WTC11 (cell line): Measurements from ENCODE around the gene EPGN. TPM values are rescaled to one million over a fixed set of nuclear protein-coding genes. Genes with fewer than 3 reads are reported as not detected.

Experiments
- ATAC-seq: fragments of 200-7000 bp; cut with Tn5 transposase; 2 replicates; pipeline ENCODE4 v1.10.0; 2021; ENCODE audit warnings: mild to moderate bottlenecking, moderate library complexity
- CTCF ChIA-PET: fragments of 300-600 bp; sonication (Branson Sonifier 250); formaldehyde crosslinking; loops from one replicate; lab custom pipeline; 2021; ENCODE audit warnings: antibody characterized with exemption; lab: Charles Lee
- POLR2A ChIA-PET: fragments of 350-600 bp; sonication (Branson Sonifier 250); formaldehyde crosslinking; loops from one replicate; lab custom pipeline; 2021; ENCODE audit warnings: antibody characterized with exemption; lab: Charles Lee
- DNase-seq: peaks from one replicate; pipeline ENCODE4 v3.0.0; 2021; ENCODE audit warnings: low spot score
- H3K27ac Mint-ChIP-seq: 2 replicates; pipeline ENCODE4 v1.8.0; 2021; ENCODE audit warnings: mixed read lengths
- H3K27me3 Mint-ChIP-seq: 2 replicates; pipeline ENCODE4 v1.8.0; 2021; ENCODE audit warnings: low read depth, mild to moderate bottlenecking, moderate library complexity, mixed read lengths
- H3K36me3 Mint-ChIP-seq: 2 replicates; pipeline ENCODE4 v1.8.0; 2021; ENCODE audit warnings: mixed read lengths
- H3K4me1 Mint-ChIP-seq: 2 replicates; pipeline ENCODE4 v1.8.0; 2022; ENCODE audit warnings: mixed read lengths
- H3K4me3 Mint-ChIP-seq: 2 replicates; pipeline ENCODE4 v1.8.0; 2021; ENCODE audit warnings: mild to moderate bottlenecking, moderate library complexity, mixed read lengths
- H3K9me3 Mint-ChIP-seq: 2 replicates; pipeline ENCODE4 v1.8.0; 2021; ENCODE audit warnings: mixed read lengths
- CBFB ChIP-seq: sonication (generic); formaldehyde crosslinking; IDR thresholded peaks from 2 replicates; pipeline ENCODE4 v1.8.1; 2022; ENCODE audit warnings: mild to moderate bottlenecking, low read depth, missing genetic modification reagents
- FOXJ3 ChIP-seq: sonication (generic); formaldehyde crosslinking; IDR thresholded peaks from 2 replicates; pipeline ENCODE4 v1.9.0; 2021; ENCODE audit warnings: missing genetic modification reagents, mild to moderate bottlenecking, borderline replicate concordance
- FOXP1 ChIP-seq: sonication (generic); formaldehyde crosslinking; IDR thresholded peaks from 2 replicates; pipeline ENCODE4 v1.8.0; 2022; ENCODE audit warnings: missing genetic modification reagents, mild to moderate bottlenecking, moderate library complexity, borderline replicate concordance
- GABPB1 ChIP-seq: sonication (generic); formaldehyde crosslinking; IDR thresholded peaks from 2 replicates; pipeline ENCODE4 v1.8.1; 2023; ENCODE audit warnings: mild to moderate bottlenecking, missing genetic modification reagents
- KAT7 ChIP-seq: sonication (generic); formaldehyde crosslinking; IDR thresholded peaks from 2 replicates; pipeline ENCODE4 v1.8.1; 2023; ENCODE audit warnings: missing genetic modification reagents, mild to moderate bottlenecking, borderline replicate concordance
- MYBL2 ChIP-seq: sonication (generic); formaldehyde crosslinking; IDR thresholded peaks from 2 replicates; pipeline ENCODE4 v1.8.1; 2023; ENCODE audit warnings: mild to moderate bottlenecking, moderate library complexity, missing genetic modification reagents
- NFATC4 ChIP-seq: fragments of 250-450 bp; sonication (Bioruptor Pico); IDR thresholded peaks from 2 replicates; pipeline ENCODE4 v1.9.0; 2021; ENCODE audit warnings: mild to moderate bottlenecking
- SMAD4 ChIP-seq: sonication (generic); formaldehyde crosslinking; IDR thresholded peaks from 2 replicates; pipeline ENCODE4 v1.8.0; 2022; ENCODE audit warnings: mild to moderate bottlenecking, missing genetic modification reagents
- ZNF138 ChIP-seq: sonication (generic); formaldehyde crosslinking; conservative IDR thresholded peaks from 2 replicates; pipeline ENCODE4 v1.8.1; 2022; ENCODE audit warnings: mild to moderate bottlenecking, moderate library complexity, missing genetic modification reagents
- ZNF232 ChIP-seq: sonication (generic); formaldehyde crosslinking; IDR thresholded peaks from 2 replicates; pipeline ENCODE4 v1.8.0; 2022; ENCODE audit warnings: mild to moderate bottlenecking, missing genetic modification reagents
- total RNA-seq: library from RNA; stranded (reverse); gene quantifications from 3 replicates; pipeline ENCODE4 v1.2.3, GENCODE V29; 2021
- TF ChIP-seq, protein P1 (sequence below): sonication (generic); formaldehyde crosslinking; IDR thresholded peaks from 2 replicates; pipeline ENCODE4 v1.8.0; 2023; ENCODE audit warnings: missing genetic modification reagents
- TF ChIP-seq, protein P2 (sequence below): fragments of 200-600 bp; IDR thresholded peaks from 2 replicates; pipeline ENCODE4 v1.8.0; 2022; ENCODE audit warnings: antibody characterized with exemption
- TF ChIP-seq, protein P3 (sequence below): sonication (generic); formaldehyde crosslinking; IDR thresholded peaks from 2 replicates; pipeline ENCODE4 v1.8.1; 2023; ENCODE audit warnings: mild to moderate bottlenecking, missing genetic modification reagents, moderate library complexity
- TF ChIP-seq, protein P4 (sequence below): sonication (generic); formaldehyde crosslinking; conservative IDR thresholded peaks from 2 replicates; pipeline ENCODE4 v1.8.1; 2023; ENCODE audit warnings: mild to moderate bottlenecking, low read depth, missing genetic modification reagents, moderate library complexity
- TF ChIP-seq, protein P5 (sequence below): sonication (generic); formaldehyde crosslinking; IDR thresholded peaks from 2 replicates; pipeline ENCODE4 v1.8.0; 2022; ENCODE audit warnings: missing genetic modification reagents
- TF ChIP-seq, protein P6 (sequence below): sonication (generic); formaldehyde crosslinking; IDR thresholded peaks from 2 replicates; pipeline ENCODE4 v1.8.1; 2022; ENCODE audit warnings: mild to moderate bottlenecking, missing genetic modification reagents, moderate library complexity, borderline replicate concordance
- TF ChIP-seq, protein P7 (sequence below): sonication (generic); formaldehyde crosslinking; IDR thresholded peaks from 2 replicates; pipeline ENCODE4 v1.8.0; 2022; ENCODE audit warnings: mild to moderate bottlenecking, missing genetic modification reagents
- TF ChIP-seq, protein P8 (sequence below): sonication (generic); formaldehyde crosslinking; IDR thresholded peaks from 2 replicates; pipeline ENCODE4 v1.8.0; 2022; ENCODE audit warnings: mild to moderate bottlenecking, missing genetic modification reagents

Gene EPGN
- total RNA-seq, 1 experiment from 2014 or later: not detected

DNA sequence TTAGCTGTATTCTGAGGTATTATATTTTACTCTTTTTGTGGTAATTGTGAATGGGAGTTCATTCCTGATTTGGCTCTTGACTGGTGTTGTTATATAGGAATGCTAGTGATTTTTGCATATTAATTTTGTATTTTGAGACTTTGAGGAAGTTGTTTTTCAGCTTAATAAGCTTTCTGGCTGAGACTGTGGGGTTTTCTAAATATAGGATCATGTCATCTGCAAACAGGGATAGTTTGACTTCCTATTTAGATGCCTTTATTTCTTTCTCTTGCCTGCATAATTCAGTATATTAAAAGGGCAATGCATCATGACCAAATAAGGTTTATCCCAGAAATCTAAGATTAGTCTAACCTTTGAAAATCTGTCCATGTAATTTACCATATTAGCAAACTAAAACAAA is 44.7 kb upstream of the EPGN start (continued):
- no peak for TF ChIP-seq NFATC4 (CRISPR knock-in tag)
- TF ChIP-seq ZNF232: no peak

DNA sequence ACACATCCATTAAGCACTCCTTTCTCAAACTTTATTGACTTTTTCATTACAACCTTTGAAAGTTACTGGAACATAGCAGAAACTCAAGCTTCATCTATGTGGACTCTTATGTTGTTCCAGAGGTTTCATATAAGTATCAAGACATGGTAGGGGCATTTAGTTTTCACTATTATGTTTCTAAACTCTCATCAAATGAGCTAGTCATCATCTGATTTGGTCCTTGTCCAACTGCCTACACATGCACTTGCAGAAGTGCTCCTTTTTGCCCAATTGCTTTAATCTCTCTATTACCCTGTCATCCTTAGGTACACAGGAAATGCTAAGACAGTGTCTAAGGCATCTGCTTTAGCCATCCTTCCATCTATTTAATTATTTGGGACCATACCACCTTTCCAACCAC is 42.2 kb upstream of the EPGN start:
- CTCF ChIA-PET: no interaction called here
- POLR2A ChIA-PET: no interaction called here
- H3K4me3 Mint-ChIP-seq: no peak overlapping the region
- no peaks in the 10 kb centered on the region for H3K4me1 Mint-ChIP-seq
- H3K9me3 Mint-ChIP-seq: no peaks in the 10 kb centered on the region
- no peak overlapping the region for H3K27ac Mint-ChIP-seq
- DNase-seq (no peak), ATAC-seq (no peak)
- H3K36me3 Mint-ChIP-seq: no peaks in the 10 kb centered on the region
- H3K27me3 Mint-ChIP-seq: peaks cover 3% of the 10 kb centered on the region; the same call in 1 of the 2 replicates
- TF ChIP-seq, protein P1, sequence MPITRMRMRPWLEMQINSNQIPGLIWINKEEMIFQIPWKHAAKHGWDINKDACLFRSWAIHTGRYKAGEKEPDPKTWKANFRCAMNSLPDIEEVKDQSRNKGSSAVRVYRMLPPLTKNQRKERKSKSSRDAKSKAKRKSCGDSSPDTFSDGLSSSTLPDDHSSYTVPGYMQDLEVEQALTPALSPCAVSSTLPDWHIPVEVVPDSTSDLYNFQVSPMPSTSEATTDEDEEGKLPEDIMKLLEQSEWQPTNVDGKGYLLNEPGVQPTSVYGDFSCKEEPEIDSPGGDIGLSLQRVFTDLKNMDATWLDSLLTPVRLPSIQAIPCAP: no peak
- no peak for TF ChIP-seq KAT7
- TF ChIP-seq, protein P2, sequence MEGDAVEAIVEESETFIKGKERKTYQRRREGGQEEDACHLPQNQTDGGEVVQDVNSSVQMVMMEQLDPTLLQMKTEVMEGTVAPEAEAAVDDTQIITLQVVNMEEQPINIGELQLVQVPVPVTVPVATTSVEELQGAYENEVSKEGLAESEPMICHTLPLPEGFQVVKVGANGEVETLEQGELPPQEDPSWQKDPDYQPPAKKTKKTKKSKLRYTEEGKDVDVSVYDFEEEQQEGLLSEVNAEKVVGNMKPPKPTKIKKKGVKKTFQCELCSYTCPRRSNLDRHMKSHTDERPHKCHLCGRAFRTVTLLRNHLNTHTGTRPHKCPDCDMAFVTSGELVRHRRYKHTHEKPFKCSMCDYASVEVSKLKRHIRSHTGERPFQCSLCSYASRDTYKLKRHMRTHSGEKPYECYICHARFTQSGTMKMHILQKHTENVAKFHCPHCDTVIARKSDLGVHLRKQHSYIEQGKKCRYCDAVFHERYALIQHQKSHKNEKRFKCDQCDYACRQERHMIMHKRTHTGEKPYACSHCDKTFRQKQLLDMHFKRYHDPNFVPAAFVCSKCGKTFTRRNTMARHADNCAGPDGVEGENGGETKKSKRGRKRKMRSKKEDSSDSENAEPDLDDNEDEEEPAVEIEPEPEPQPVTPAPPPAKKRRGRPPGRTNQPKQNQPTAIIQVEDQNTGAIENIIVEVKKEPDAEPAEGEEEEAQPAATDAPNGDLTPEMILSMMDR: no peak
- TF ChIP-seq FOXP1: no peak
- TF ChIP-seq, protein P3, sequence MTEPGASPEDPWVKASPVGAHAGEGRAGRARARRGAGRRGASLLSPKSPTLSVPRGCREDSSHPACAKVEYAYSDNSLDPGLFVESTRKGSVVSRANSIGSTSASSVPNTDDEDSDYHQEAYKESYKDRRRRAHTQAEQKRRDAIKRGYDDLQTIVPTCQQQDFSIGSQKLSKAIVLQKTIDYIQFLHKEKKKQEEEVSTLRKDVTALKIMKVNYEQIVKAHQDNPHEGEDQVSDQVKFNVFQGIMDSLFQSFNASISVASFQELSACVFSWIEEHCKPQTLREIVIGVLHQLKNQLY (CRISPR knock-in tag): no peak
- TF ChIP-seq, protein P4, sequence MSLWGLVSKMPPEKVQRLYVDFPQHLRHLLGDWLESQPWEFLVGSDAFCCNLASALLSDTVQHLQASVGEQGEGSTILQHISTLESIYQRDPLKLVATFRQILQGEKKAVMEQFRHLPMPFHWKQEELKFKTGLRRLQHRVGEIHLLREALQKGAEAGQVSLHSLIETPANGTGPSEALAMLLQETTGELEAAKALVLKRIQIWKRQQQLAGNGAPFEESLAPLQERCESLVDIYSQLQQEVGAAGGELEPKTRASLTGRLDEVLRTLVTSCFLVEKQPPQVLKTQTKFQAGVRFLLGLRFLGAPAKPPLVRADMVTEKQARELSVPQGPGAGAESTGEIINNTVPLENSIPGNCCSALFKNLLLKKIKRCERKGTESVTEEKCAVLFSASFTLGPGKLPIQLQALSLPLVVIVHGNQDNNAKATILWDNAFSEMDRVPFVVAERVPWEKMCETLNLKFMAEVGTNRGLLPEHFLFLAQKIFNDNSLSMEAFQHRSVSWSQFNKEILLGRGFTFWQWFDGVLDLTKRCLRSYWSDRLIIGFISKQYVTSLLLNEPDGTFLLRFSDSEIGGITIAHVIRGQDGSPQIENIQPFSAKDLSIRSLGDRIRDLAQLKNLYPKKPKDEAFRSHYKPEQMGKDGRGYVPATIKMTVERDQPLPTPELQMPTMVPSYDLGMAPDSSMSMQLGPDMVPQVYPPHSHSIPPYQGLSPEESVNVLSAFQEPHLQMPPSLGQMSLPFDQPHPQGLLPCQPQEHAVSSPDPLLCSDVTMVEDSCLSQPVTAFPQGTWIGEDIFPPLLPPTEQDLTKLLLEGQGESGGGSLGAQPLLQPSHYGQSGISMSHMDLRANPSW (CRISPR knock-in tag): no peak
- no peak for TF ChIP-seq SMAD4 (CRISPR knock-in tag)
- TF ChIP-seq, protein P5, sequence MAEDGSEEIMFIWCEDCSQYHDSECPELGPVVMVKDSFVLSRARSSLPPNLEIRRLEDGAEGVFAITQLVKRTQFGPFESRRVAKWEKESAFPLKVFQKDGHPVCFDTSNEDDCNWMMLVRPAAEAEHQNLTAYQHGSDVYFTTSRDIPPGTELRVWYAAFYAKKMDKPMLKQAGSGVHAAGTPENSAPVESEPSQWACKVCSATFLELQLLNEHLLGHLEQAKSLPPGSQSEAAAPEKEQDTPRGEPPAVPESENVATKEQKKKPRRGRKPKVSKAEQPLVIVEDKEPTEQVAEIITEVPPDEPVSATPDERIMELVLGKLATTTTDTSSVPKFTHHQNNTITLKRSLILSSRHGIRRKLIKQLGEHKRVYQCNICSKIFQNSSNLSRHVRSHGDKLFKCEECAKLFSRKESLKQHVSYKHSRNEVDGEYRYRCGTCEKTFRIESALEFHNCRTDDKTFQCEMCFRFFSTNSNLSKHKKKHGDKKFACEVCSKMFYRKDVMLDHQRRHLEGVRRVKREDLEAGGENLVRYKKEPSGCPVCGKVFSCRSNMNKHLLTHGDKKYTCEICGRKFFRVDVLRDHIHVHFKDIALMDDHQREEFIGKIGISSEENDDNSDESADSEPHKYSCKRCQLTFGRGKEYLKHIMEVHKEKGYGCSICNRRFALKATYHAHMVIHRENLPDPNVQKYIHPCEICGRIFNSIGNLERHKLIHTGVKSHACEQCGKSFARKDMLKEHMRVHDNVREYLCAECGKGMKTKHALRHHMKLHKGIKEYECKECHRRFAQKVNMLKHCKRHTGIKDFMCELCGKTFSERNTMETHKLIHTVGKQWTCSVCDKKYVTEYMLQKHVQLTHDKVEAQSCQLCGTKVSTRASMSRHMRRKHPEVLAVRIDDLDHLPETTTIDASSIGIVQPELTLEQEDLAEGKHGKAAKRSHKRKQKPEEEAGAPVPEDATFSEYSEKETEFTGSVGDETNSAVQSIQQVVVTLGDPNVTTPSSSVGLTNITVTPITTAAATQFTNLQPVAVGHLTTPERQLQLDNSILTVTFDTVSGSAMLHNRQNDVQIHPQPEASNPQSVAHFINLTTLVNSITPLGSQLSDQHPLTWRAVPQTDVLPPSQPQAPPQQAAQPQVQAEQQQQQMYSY (CRISPR knock-in tag): no peak
- TF ChIP-seq GABPB1: no peak
- TF ChIP-seq FOXJ3 (CRISPR knock-in tag): no peak
- TF ChIP-seq, protein P6, sequence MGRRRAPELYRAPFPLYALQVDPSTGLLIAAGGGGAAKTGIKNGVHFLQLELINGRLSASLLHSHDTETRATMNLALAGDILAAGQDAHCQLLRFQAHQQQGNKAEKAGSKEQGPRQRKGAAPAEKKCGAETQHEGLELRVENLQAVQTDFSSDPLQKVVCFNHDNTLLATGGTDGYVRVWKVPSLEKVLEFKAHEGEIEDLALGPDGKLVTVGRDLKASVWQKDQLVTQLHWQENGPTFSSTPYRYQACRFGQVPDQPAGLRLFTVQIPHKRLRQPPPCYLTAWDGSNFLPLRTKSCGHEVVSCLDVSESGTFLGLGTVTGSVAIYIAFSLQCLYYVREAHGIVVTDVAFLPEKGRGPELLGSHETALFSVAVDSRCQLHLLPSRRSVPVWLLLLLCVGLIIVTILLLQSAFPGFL (CRISPR knock-in tag): no peak
- TF ChIP-seq, protein P7, sequence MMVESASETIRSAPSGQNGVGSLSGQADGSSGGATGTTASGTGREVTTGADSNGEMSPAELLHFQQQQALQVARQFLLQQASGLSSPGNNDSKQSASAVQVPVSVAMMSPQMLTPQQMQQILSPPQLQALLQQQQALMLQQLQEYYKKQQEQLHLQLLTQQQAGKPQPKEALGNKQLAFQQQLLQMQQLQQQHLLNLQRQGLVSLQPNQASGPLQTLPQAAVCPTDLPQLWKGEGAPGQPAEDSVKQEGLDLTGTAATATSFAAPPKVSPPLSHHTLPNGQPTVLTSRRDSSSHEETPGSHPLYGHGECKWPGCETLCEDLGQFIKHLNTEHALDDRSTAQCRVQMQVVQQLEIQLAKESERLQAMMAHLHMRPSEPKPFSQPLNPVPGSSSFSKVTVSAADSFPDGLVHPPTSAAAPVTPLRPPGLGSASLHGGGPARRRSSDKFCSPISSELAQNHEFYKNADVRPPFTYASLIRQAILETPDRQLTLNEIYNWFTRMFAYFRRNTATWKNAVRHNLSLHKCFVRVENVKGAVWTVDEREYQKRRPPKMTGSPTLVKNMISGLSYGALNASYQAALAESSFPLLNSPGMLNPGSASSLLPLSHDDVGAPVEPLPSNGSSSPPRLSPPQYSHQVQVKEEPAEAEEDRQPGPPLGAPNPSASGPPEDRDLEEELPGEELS (CRISPR knock-in tag): no peak
- no peak for TF ChIP-seq ZNF138 (CRISPR knock-in tag)
- no peak for TF ChIP-seq MYBL2 (CRISPR knock-in tag)
- TF ChIP-seq, protein P8, sequence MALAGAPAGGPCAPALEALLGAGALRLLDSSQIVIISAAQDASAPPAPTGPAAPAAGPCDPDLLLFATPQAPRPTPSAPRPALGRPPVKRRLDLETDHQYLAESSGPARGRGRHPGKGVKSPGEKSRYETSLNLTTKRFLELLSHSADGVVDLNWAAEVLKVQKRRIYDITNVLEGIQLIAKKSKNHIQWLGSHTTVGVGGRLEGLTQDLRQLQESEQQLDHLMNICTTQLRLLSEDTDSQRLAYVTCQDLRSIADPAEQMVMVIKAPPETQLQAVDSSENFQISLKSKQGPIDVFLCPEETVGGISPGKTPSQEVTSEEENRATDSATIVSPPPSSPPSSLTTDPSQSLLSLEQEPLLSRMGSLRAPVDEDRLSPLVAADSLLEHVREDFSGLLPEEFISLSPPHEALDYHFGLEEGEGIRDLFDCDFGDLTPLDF (CRISPR knock-in tag): no peak
- TF ChIP-seq CBFB (CRISPR knock-in tag): no peak
